ENCODE measurements around the gene ZXDC.

Gene ZXDC

GRCh38 chr3:126412841-126413692, 62.6 kb downstream of the ZXDC start:
- DNase-seq (ENCODE audit: low read depth) = no peak
- H3K4me3 ChIP-seq (replicated peaks; ENCODE audit: low read depth, low read length) = no peak overlapping the region
- no peak for TF ChIP-seq CTCF (IDR thresholded peaks at IDR 0.05; ENCODE audit: low read length, missing control alignments)

GRCh38 chr3:126408099-126408498, 67.6 kb downstream of the ZXDC start:
- DNase-seq (ENCODE audit: low read depth) = no peak
- H3K4me3 ChIP-seq (replicated peaks; ENCODE audit: low read depth, low read length) = no peak overlapping the region
- TF ChIP-seq CTCF (IDR thresholded peaks at IDR 0.05; ENCODE audit: low read length, missing control alignments) = no peak

GRCh38 chr3:126407412-126408044, 68.2 kb downstream of the ZXDC start:
- no peak for TF ChIP-seq CTCF (IDR thresholded peaks at IDR 0.05; ENCODE audit: low read length, missing control alignments)
- H3K4me3 ChIP-seq (replicated peaks; ENCODE audit: low read depth, low read length) = no peak overlapping the region
- DNase-seq (ENCODE audit: low read depth) = no peak

- no peak overlapping the region for H3K4me3 ChIP-seq (replicated peaks; ENCODE audit: low read depth, low read length)
- DNase-seq (ENCODE audit: low read depth) = no peak
- no peak for TF ChIP-seq CTCF (IDR thresholded peaks at IDR 0.05; ENCODE audit: low read length, missing control alignments)
Measured at GRCh38 chr3:126406389-126407296, 69.0 kb downstream of the ZXDC start.

- TF ChIP-seq CTCF (IDR thresholded peaks at IDR 0.05; ENCODE audit: low read length, missing control alignments) = no peak
- no peak for DNase-seq (ENCODE audit: low read depth)
- no peak overlapping the region for H3K4me3 ChIP-seq (replicated peaks; ENCODE audit: low read depth, low read length)
Measured at GRCh38 chr3:126402666-126403302, 72.9 kb downstream of the ZXDC start.

GRCh38 chr3:126402178-126402577, 73.5 kb downstream of the ZXDC start:
- no peak overlapping the region for H3K4me3 ChIP-seq (replicated peaks; ENCODE audit: low read depth, low read length)
- TF ChIP-seq CTCF (IDR thresholded peaks at IDR 0.05; ENCODE audit: low read length, missing control alignments) = no peak
- no peak for DNase-seq (ENCODE audit: low read depth)

Data from fibroblast of pulmonary artery (primary cell).